IPS DF 4.7 (cell line): Measurements from ENCODE around the gene IGF2.
"Not testable (repeated sequence)": the region's sequence is repeated elsewhere in the genome, so short reads cannot be mapped to it uniquely, and the experiment has no call there.

Experiments used
- DNase-seq: peaks from one replicate; pipeline ENCODE4 v3.0.0-alpha.2; 2013; ENCODE audit warnings: low spot score; ENCODE audit errors: extremely low read depth

Gene IGF2, protein sequence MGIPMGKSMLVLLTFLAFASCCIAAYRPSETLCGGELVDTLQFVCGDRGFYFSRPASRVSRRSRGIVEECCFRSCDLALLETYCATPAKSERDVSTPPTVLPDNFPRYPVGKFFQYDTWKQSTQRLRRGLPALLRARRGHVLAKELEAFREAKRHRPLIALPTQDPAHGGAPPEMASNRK

DNA sequence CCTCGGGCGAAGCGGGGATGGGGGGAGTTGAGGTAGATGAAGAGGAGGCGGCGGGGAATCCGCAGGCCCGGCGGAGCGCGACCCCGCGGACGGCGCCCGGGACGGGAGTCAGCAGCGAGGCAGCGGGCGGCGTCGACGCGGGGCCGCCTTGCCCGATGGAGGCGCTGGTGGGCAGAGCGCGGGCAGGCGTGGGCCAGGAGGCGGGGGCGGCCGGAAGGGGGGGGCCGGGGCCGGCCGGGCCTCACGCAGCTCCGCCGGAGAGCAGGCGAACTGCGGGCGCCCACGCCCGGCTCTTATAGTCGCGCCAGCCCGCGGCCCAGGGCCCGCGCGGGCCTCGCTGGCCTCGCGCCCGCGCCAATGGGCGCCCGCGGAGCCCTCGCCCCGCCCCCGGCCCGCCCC, at the start of gene IGF2:
IGF2 (minus strand) TSS at position 267 of the 399 bp plus-strand sequence. CDS start 3,866 bp downstream, outside the sequence.
- no peak for DNase-seq

DNA sequence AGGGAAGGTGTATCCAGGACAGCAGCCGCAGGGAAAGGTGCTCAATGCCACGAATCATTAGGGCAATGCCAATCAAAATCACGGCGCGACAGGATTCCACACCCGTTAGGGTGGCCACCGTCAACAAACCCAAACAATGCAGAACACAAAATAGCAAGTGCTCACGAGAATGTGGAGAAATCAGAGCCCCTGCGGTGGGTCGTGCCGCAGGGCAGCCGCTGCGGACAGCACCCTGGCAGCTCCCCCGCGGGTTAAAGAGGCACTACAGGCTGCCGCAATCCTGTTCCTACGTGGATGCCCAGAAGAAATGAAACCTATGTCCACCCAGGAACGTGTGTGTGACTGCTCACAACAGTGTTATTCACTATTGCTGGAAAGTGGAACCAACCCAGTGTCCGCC, 49.6 kb upstream of the IGF2 start:
- DNase-seq: no peak

DNA sequence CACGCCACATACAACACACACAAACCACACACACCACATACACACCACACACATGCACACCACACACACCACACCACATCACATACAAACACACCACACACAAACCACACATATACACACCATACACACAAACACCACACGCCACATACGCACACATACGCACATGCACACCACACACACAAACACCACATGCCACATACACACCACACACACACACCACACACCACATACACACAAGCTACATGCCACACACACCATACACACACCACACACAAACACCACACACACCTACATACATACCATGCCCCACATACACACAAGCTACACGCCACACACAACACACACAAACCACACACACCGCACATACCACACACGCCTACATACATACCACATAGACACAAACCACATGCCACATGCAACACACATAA, 48.1 kb upstream of the IGF2 start:
- DNase-seq: no peak

DNA sequence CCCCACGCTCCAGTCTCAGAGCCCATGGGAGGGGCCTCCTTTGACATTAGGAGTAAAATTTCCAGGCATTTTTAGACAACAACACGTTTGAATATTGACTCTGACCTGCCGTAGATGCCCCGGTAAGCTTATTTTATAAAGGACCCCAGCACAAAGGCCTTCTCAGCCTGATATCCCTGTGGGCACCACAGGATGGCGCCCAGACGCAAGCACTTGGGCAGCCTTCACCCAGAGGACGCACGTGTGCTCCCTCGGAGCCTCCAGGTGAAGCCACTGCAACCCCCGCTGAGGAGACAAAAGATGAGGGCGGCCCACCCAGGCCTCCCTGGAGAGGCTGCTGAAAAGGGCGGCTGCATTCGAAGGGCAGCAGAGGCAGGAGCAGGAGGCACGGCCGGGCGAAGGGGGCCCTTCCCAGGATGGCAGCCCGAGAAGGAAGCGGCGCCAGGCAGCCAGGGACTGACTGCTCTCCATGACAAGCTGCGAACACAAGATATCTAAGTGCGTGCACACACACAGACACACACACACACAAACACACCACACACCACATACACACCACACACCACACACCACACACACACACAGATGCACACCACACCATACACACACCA, 47.6 kb upstream of the IGF2 start:
- DNase-seq: no peak

DNA sequence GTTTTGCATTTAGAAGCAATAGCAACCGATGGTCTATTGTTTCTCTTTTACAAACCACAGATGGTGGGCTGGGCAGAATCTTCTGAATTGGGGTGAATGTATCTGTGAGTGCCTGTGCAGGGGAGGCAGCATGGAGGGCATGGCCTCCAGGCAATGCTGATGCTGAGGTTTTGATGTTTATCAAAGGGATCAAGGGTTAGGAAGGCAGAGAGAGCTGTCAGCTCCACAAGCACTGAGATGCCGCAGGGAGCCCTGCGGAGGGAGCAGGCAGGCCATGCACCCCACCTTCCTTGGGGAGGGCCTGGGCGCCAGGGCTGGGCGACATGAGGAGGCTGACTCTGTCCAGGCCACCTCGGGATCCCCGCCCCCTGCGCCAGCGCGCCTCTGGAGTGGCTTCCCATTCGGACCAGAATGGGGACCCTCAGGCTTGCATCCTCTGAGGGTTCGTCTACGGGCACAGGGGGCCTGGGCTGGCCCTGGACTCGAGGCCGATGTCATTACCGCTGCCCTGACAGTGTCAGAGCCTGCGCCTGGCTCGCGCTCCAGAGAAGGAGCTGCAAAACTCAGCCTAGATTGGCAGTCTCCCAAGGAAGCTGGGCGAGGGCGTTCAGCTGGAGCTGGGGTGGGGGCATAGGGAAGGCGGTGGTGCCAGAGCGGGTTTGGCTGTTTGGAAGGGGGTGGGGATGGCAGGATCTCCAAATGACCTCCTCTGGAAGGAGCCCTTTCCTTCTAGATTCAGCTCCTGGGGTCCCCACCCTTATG, 46.3 kb upstream of the IGF2 start:
- DNase-seq: no peak

DNA sequence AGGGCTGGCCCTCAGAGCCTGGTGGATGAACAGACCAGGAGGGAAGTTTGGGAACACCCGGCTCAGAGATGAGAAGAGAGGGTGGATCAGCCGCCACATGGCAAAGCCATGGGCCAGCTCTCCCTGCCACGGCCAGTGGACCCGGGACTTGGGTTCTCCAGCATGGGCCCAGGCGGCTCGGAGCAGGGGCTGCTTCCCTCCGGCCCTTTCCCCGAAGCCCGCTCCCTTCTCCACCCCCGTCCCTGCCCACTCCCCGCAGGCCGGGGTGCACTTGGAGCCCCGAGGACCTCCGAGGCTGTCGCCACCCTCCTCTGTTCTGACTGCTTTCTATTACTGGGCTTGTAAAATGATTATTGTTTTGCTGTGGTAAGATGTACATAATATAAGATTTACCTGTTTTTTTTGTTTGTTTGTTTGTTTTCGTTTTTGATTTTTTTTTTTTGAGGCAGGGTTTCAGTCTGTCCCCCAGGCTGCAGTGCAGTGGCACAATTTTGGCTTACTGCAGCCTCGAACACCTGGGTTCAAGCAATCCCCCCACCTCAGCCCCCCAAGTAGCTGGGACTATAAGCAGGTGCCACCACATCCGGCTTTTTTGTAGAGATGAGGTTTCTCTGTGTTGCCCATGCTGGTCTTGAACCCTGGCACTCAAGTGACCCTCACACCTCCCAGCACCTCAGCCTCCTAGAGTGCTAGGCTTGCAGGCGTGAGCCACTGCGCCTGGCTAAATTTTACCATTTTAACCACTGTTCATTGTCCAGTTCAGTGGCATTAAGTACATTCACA, 43.7 kb upstream of the IGF2 start:
- no peak for DNase-seq

DNA sequence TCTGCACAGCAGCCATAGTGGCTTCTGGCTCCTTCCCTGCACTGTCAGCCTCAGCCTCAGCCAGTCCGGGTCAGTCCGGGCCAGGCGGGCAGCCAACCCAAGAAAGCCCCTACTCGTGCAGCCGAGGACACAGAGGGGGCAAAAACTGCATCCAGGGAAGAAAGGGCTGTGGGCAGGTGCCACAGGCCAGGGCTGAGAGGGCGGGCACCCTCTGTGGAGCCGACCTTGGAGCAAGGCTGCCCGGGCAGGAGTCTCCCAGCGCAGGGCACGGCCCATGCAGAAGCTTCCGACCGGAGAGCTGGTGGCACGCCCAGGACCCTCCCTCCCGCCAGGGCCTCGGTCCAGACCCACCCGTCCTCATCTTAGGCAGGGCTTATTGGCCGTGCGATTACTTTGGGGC, 42.9 kb upstream of the IGF2 start:
- DNase-seq: no peak

DNA sequence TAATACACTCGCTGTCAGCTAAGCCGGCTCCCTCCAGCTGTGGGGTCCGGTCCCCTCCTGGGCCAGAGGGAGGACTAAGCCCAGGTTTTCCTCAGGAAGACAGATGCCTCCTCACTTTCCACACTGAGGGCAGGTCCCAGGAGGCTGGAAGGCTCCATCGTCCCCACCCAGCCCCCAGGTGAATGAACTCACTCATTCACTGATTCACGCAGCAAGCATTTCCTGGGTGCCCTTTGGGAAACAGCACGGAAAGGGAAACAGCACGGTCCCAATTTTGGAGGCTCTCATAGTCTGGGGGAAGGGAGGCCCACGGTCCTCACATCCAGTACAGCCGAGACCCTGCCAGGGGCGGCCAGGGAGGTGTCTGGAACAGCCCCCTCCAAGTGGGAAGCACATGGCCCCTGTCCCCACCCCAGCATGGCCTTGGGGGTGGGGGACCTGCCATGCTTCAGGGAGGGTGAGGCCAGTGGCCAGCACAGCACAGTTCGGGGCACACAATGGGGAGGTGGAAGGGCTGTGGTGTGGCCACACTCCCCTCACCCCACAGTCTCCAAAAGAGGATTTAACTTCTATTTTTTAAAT, 41.7 kb upstream of the IGF2 start:
- no peak for DNase-seq

DNA sequence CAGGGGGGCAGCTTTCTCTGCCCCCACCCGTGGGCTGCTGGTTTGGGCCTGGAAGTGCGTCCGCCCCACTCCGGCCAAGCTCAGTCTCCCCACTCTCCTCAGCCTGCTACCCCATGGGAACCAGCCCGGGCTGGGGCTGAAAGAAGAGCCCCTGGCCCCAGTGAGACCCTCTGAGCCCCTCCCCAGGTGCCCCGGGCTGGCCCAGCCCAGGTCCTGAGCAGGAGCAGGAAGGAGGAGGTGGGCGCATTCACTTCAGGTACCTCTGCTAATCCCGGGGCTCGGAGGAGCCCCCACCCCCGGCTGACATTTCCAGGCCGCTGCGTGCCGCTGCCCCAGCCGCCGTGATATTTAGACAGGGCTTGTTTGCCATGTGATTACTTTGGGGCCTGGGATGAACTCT, 41.2 kb upstream of the IGF2 start:
- DNase-seq: no peak

DNA sequence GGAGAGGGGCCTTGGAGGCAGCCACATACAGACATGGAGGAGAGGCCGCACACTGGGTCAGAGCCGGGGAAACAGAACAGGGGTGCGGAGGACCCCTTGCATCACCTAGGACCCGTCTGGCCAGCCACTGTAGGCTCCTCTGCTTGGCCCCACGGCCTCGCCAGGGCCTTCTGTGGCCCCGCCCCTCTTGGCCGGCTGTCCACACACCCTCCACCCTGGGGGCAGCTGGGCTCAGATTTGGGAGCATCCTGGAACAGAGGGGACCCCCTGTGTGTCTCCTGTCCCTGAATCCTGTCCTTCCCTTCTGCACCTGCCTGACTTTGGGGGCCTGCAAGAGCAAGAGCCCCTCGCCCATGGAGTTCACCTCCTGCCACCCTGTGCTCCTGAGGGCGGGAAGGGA, 40.3 kb upstream of the IGF2 start:
- DNase-seq: no peak

DNA sequence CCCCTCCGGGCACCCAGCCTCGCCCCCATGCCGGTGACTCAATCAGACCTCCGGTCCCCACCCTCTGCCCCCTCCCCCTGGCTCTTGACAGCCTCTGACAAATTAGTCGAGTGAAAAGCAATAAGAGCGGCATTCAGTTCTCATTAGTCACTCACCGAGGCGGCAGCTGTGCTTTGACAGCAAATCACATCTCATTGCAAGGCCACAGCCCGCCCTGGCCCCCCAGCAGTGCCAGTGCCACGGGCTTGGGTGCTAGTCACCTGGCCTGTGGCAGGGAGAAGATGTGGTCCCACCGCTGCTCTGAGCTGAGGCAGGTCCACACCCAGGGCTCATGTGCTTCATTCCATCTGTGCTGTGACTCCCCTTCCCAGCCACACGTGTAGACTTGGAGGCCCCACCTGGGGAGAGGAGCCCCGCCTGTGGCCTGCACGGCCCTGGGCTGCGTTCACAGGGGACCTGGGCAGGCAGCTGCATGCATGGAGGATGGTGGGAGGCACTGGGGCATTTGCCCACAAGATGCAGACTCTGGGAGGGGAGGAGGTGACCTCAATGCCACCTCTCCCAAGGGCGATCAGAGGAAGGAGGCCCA, 39.8 kb upstream of the IGF2 start:
- no peak for DNase-seq

DNA sequence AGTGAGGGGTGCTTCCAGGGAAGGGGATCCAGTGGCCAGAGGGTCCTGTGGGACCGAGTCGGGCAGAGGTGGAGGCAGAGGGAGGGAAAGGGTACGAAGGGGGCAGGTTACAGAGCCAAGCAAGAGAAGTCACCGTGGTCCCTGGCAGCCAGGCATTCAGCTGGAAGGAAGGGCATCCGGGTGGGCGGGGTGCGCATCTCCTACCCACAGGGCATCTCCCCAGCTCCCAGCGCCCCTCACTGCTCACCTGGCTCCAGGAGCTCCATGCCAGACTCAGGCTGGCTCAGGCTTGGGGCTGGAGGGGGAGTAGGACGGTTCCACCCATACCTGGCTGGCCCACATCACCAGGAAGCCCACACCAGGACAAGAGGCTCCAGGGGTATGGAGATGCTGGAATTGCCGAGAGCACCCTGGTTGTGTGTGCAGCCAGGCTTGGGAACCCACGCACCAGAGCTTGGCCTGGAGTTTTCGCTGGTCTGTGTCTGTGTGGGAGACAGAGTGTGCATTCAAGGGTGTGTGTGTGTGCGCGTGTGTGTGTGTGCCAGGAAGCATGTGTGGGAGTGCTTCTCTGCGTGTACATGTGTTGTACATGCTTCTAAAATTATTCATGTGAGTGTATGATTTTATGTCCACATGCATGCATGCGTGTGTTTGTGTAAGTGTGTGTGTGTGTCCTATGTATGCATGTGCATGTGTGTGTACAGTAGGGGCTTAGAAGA, 39.0 kb upstream of the IGF2 start:
- not testable (repeated sequence) for DNase-seq

DNA sequence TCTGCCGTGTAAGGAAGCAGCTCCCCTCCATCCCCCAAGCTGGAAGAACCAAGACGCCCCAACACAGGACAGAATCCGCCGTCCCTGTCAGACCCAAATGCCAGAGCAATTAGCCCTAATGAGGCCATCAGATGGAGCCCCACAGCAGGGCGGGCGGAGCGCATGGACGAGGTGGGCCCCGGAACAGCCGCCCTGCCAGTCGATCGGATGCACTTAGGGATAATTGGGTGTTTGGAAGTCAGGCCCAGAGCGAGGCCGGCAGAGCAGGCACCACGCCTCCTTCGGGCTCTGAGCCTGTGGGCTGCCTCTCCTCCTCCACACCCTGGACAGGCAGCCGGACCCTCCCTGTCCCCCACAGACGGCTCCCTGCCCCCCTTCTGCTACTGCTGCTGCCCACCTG, 37.9 kb upstream of the IGF2 start:
- DNase-seq: no peak

DNA sequence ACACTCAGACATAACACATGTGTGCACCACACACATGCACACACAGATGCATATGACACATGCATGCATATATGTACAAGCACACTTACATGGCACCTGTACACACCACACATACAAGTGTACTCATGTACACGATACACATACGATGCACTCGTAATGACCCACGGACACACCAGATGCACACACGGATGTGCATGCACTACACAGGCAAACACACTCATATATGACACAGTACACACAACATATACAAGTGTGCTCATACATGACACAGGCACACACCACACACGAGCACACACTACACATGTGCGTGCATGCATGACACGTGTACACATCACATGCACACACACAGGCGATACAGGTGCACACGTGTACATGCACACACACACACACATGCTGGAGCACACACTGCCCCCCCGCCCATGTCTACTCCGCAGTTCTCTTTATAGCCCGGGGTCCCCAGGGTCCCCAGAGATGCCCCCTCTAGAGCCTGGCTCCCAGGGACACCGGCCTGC, 37.3 kb upstream of the IGF2 start:
- DNase-seq: no peak

DNA sequence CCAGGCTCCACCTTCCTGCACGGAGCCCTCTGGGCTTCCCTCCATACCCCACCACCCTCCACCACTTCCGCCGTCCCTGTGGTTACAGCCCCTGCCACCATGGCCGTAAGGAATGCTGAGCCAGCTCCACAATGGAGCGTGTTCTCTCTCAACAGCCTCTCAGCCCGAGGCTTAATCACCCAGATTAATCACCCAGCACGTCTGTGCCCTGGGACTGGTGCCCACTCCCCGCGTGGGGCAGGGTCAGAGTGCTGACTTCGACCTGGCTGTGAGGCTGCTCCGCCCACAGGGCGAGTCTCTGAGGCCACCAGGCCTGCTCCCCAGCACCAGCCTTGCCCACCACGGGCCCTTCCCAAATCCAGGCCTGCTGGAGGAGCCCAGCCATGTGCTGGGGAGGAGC, 36.5 kb upstream of the IGF2 start:
- DNase-seq: no peak

DNA sequence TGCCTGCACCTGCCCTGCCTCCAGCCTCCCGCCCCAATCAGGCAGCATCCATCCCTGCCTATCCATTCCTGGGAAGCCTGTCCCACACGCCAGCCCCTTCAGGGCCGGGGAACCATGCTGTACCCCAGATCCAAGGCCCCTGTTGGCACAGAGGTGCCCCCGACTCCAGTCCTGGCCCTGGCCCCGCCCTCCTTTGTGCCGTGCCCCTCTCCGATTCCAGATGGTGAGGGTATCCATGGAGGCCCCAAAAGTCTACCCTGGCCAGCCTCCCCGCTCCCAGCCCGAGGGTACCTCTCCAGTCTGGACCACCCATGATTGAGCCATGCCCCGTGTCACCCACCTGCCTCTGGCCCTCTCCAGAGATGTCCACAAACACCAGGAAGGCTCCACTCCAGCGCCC, 35.2 kb upstream of the IGF2 start:
- no peak for DNase-seq

DNA sequence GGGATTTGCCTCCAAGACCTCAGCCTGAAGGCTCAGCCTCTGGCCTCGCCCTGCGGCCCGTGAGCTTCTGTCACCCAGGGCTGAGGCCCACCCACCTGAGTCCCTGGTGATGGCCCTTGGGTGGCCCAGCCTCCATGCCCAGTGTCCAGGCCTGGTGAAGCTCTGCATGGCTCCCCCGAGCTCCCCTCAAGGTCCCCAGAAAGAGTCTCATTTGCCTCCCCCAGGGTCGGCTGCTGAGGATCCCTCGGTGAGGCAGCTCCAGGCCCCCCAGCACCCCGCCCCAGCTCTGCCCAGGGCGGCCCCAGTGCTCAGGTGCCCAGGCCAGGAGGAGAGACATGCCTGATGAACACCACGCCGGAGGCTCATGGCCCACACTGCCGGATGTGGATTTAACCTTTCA, 34.6 kb upstream of the IGF2 start:
- no peak for DNase-seq

DNA sequence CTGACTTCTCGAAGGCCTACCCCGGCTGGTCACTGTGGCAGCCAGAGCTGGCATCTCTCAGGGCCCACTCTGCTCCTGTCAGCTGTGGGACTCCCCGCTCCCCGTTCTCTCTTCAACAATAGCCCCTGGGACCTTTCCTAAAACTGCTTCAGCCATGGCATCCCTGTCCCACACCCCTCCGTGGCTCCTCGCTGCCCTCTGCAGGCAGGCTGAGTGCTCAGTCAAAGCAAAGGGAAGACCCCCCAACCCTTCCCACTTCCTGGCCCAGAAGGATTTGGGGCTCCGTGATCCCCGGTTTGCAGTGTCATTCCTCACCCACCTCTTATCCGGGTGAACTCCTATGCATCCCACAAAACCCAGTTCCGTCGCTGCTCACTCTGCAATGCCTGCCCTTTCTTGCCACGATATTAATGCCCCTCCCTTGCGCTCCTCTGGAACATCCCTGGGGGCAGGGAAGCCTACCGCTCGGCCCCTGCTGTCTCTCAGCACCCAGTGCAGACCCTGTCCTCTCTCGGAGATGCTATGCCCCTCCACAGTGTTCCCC, 34.0 kb upstream of the IGF2 start:
- no peak for DNase-seq

DNA sequence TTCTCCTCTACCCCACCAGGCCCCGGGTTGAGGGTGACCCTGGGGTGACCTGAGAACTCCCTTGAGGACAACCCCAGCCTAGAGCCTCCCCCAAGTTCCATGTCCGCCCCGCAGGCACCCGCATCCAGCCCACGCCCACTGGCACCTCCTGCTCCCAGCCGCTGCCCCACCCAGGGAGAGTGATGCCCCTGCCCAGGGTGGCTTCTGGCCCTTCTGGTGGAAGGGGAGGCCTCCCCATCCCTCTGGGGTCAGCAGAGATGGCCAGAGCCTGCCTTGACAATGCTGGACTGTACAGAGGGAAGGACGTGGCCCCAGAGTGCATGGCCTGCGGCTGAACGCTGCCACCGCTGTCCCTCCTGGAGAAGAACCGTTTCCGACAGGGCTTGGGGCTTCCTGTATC, 33.5 kb upstream of the IGF2 start:
- DNase-seq: no peak

DNA sequence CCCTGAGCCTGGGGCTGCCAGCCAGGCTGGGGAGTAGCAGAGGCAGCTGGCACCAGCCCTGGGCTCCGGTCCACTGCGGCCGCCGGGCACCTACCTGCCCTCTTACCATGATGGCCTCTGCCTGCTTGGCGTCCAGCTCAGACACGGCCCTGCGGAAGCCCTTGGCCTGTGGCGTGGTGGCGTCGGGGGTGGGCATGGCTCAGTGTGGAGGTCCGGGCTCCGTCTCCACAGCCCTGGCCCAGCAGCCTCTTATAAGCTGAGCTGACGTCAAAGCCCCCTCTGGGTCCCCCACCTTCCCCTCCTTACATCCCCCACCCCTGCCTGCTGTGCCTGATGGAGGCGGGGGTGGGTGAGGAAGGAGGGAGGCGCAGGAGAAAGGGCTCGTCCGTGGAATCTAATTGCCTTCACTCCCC, 32.4 kb upstream of the IGF2 start, which contains the start of gene TH:
TH (minus strand) TSS at position 225 of the 413 bp plus-strand sequence; CDS start at position 196, 29 bp downstream.
- no peak for DNase-seq
